HG03432 (cell line): Measurements from ENCODE around the gene TULP1.
A peak's percentile ranks its signal among the peaks of the same experiment; 100 is the strongest.
"Not testable (repeated sequence)": the region's sequence is repeated elsewhere in the genome, so short reads cannot be mapped to it uniquely, and the experiment has no call there.

Source experiments
- ATAC-seq: cut with Tn5 transposase; IDR thresholded peaks from one replicate; pipeline ENCODE4 v1.9.1; 2021; ENCODE audit warnings: mild to moderate bottlenecking, moderate library complexity; ENCODE audit not compliant: unreplicated experiment

TULP1 gene

DNA sequence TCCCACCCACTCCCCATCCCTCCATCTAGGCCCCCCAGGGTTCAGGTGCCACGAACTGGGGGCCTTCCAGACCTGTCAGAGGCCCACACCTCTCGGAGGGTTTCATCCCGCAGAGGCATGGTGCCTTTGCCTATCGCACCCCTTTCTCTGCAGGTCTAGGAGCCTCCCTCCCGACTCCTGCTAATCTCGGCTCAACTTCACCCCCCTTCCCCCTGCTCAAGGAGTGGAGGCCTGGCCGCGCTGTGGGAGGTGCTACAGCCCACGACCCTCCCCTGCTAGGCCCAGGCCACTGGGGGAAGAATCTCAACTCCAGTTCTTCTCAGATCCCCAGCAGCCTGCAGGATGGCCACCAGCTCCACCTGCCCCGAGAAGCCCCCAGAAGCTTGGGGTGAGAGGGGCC lies at the start of gene TULP1:
Gene TULP1, minus strand, starts transcription at position 157 of the 400 bp plus-strand sequence. Its CDS starts 38 bp downstream, at position 119.
- ATAC-seq, result no peak

DNA sequence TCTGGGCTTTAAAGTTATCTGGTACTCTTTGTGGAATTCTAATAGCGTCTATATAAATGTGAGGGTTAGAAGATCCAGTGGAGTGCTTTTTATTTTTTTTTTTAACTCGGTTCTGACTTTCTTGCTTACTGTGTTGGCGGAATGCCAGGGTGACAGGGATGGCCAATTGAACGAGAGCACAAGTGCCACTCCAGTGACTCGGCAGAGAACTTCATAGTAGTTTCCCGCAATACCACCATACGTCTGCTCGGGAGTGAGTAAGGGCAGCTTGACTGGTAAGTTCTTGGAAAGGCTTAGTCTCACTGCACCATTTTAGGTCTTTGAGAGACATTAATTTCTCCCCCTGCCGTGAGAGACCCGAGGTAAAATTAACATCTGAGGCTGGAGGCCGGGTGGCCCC lies 49.4 kb upstream of the TULP1 start:
- ATAC-seq, result no peak

- ATAC-seq, result no peak
Measured at GRCh38 chr6:35561113-35561512, 48.4 kb upstream of the TULP1 start.

DNA sequence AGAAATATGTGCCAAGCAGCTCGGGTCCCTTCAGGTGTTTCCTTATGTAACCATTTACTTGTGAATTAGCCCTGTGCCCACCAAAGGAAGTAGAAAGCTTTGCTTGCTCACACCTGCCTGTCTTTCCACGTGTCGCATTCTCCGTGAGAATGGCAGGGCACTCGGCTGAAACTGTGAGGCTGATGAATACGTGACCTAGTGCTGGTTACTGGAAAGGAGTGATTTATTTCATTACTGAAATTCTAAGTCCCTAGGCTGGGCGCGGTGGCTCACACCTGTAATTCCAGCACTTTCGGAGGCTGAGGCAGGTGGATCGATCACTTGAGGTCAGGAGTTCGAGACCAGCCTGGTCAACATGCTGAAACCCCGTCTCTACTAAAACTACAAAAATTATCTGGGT lies 45.9 kb upstream of the TULP1 start:
- no peak for ATAC-seq

DNA sequence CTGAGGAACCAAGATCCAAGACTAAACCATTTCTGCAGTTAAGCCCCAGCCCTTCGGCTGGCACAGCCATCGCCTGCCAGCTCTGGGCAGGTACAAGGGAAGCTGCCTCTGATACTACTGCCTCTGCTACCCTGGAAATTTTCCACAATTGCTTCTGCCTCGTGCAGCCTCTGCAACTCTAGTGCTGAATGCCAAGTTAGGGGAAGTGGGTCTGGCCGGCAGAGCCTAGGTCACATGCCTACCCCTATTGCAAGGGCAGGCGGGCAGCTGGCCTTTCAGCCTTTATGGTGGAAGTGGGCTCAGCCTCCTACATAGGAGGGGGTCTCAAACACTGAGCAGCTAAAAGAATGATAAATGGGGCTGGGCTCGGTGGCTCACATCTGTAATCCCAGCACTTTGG lies 44.5 kb upstream of the TULP1 start:
- no peak for ATAC-seq

- no peak for ATAC-seq
Measured at GRCh38 chr6:35554811-35555210, 42.1 kb upstream of the TULP1 start.

DNA sequence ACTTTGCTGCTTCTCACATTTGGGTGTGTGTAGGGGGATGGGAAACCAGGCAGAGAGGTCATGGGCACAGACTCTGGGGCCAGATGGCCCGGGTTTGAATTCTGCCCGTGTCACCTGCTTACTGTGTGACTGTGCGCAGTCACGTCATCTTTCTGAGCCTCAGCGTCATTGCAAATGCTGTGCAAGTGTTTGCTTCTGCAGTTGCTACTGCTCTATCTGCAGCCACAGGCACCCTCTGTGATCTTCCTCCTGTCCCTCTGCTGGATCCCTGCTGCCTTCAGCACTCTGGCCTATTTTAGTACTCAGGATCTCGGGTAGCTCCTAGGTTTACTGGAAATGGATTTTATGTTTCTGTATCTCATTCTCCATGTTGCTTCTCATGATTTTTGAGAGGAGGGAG lies 40.6 kb upstream of the TULP1 start:
- no peak for ATAC-seq

GRCh38 chr6:35552285-35552917 lies 39.7 kb upstream of the TULP1 start:
- ATAC-seq, result no peak

- ATAC-seq, result no peak
Measured at GRCh38 chr6:35550437-35550836, 37.7 kb upstream of the TULP1 start.

- ATAC-seq, result no peak
Measured at GRCh38 chr6:35547676-35548075, 35.0 kb upstream of the TULP1 start.

- no peak for ATAC-seq
Measured at GRCh38 chr6:35544769-35545361, 32.2 kb upstream of the TULP1 start.

DNA sequence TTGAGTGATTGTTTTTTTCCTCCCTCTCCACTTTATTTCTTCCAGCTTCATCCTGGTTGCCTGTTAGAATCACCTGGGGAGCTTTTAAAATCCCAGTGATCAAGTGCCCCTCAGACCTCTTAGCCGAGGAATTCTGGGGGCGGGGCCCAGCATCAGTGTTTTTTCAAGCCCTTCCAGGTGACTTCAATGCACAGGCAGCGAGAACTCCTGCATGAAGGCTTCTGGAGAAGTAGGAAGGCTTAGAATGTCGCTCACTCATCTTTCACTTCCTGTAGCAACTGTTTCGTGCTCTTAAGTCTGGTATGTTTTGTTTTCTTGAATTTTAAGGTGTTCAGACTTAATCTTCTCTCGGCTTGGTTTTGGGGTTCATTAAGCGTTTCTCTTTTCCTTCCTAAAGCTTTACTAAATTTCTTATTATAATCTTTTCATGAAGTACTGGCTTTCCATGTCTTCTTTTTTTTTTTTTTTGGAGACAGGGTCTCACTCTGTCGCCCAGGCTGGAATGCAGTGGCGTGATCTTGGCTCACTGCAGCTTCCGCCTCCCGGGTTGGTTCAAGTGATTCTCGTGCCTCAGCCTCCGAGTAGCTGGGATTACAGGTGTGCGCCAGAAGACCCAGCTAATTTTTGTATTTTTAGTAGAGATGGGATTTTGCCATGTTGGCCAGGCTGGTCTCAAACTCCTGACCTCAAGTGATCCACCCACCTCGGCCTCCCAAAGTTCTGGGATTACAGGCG lies 30.9 kb upstream of the TULP1 start:
- ATAC-seq, result no peak

- no peak for ATAC-seq
Measured at GRCh38 chr6:35541836-35542235, 29.1 kb upstream of the TULP1 start.

DNA sequence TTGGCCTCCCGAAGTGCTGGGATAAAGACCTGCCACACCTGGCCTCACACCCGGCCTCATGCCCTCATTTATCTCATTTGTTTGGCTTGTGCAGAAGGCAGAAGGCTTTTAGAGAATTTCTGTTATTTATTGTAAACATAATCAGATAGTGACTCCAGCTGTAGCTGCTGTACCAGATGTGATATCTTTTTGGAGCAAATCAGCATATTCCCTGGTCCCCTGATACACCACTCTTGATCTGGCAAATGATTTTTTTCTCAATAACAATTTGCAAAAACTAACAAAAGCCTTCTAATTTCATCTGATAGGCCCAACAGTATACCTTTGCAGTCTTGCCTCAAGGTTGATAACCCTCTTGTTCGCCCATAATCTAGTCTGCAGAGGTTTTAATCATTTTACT lies 26.5 kb upstream of the TULP1 start:
- ATAC-seq, result no peak

- ATAC-seq, result not testable (repeated sequence)
Measured at GRCh38 chr6:35535847-35536246, 23.2 kb upstream of the TULP1 start.

DNA sequence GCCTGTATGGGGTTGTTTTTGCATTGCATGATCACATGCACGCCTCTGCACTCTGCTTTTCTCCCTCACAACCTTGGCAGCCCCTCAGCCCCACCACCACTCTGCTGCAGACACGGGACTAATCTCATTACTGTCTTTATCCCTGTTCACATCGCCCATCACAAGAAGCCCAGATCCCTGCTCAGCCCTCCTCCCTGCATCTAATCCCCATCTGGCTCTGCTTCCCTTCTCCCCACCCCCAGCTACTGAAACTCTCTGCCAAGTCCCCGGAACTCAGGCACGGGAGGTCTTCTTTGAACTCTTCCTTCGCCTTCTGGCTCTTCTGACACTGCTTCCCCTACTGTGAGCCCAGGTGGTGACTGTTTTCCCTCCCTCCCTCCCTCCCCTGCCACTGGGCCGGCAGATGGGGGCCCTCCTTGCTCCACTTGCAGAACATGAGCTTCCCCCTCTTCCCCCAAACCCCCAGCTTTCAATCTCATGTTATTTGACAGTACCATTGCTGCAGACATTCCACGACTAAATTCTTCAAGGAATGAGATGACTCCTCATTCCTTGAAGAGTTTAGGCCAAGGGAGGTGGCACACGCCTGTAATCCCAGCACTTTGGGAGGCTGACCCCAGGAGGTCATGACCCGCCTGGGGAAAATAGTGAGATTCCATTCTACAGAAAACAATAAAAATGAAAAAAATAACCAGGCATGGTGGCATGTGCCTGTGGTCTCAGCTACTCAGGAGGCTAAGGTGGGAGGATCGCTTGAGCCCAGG lies 21.9 kb upstream of the TULP1 start:
- ATAC-seq, result no peak

DNA sequence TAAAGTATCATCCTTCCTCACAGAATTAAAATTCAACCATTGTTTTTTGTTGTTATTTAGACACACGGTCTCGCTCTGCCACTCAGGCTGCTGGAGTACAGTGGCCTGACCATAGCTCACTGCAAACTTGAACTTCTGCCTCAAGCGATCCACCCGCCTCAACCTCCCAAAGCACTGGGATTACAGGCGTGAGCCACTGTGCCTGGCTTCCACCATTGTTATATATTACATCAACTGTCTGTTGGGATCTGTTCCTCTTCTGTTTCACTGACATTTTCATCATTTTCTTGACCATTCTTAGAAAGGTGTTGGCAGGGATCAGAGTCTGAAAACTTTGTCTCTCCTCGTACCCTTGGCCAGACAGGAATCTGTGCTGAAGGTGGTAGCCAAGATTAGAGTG lies 21.3 kb upstream of the TULP1 start:
- ATAC-seq, result no peak

- no peak for ATAC-seq
Measured at GRCh38 chr6:35532126-35532525, 19.4 kb upstream of the TULP1 start.

- no peak for ATAC-seq
Measured at GRCh38 chr6:35524380-35525020, 11.8 kb upstream of the TULP1 start.

- peak; percentile 67 for ATAC-seq
Measured at GRCh38 chr6:35522660-35523658, 10.3 kb upstream of the TULP1 start.
